CD4-positive, alpha-beta T cell treated with Interleukin-4 for 4 hours (primary cell): ENCODE results near the gene CRYZL1.
"Not testable (repeated sequence)": the region's sequence is repeated elsewhere in the genome, so short reads cannot be mapped to it uniquely, and the experiment has no call there.

Experiments
- DNase-seq: peaks from one replicate; pipeline ENCODE4 v3.0.0-alpha.2; 2020

The CRYZL1 gene

DNA sequence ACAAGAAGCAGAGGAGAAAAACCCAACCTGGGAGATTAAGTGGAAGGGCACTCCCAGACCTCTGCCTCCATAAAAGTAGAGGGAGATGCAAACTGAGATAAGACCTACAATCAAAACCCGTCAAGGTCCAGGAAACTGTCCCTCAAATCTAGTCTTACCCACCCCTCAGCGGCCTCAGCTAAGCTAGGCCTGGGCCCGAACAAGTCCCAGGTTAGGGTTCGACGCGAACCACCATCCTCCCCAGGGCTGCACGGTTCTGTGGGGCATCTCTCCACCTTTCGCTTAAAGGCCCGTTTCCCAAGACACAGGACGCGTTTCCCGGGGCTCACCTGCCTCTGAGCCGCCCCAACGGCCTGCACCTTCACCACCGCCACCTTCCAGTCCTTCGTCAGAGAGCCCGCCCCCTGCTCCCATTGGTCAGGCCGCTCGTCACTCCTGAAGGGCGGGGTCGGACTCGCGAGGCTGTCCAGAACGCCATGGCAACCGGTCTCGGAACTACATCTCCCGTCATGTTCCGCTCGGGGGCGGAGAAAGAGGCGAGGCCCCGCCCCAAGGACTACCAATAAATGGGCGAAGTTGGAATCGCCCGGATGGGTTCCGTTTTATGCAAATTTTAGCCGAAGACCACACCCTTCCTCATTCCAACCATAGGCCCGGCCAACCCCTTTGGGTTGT, at the start of gene CRYZL1:
Gene CRYZL1, minus strand, starts transcription at position 390 of the 675 bp plus-strand sequence. CDS start 10,190 bp downstream, outside the sequence.
- DNase-seq, result peak; percentile 100

DNA sequence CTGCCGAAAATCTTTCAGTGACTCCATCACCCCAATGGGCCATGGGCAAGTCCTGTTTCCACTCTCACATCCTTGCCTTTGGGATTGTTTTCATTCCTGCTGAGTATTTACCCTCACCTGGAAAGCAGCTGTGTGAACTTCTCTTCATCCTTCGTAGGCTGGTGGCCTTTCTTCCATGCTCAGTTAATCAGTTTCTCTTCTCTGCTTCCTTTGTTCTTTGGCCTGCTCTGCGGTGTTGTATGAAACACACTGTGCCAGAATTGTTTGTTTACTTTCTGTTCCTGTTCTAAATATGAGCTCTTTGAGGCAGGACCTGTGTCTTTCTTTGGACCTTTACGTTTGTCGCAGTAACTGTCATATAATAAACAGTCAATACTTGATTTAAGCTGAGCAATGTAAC, 49.3 kb upstream of the CRYZL1 start:
- DNase-seq, result no peak

DNA sequence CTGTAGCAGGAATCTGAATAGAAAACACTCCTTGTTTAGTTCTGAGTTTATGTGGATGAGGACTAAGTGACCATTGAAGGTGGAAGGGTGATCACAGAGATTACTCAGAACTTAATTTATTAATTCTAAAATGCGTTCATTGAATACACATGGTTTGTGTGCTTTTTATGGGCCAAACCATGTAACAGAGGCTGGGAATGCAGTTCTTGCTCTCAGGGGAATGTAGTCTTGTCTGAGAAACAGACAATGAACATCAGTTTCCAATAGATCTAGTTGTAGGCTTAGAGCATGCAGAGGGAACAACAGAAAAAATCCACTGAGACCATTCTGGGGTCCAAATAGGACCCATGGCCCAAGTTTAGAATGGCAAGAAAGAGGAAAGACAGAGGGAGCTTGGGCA, 46.8 kb upstream of the CRYZL1 start:
- no peak for DNase-seq

DNA sequence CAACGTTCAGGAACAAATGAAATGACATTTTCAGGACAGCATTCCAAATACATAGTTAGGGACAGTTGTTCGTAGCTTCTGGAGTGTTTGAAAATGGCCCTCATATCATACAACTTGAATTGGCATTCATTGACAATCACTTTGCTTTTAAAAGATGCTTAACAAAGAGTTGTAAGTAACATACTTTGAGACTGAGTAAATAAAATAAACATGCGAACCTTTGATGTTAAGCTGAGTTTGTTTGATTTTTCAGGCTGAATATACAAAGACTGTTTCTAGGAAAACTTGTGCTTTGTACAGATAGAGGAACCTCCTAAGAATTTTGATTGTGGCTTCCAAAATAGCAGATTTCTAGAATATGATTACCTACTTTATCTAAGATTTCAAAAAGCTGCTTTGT, 46.1 kb upstream of the CRYZL1 start:
- no peak for DNase-seq

DNA sequence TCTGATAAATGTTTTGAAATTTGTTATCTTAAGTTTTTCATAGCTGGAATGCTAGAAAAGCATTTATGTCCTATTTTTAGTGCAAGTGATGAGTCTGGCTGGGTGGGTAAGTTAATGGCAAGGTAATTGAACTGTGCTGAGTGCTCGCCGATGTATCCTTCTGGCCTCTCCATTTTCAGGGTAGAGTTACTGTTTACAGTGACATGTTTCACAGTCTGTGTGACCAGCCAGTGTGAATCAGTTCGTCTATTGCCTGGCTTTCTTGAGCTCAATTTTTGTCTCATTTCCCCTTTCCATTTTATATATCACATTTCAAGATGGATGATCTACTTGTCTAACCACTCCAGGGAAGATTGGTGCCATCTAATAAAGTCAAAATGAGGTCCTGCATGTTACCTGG, 44.8 kb upstream of the CRYZL1 start:
- DNase-seq, result no peak

DNA sequence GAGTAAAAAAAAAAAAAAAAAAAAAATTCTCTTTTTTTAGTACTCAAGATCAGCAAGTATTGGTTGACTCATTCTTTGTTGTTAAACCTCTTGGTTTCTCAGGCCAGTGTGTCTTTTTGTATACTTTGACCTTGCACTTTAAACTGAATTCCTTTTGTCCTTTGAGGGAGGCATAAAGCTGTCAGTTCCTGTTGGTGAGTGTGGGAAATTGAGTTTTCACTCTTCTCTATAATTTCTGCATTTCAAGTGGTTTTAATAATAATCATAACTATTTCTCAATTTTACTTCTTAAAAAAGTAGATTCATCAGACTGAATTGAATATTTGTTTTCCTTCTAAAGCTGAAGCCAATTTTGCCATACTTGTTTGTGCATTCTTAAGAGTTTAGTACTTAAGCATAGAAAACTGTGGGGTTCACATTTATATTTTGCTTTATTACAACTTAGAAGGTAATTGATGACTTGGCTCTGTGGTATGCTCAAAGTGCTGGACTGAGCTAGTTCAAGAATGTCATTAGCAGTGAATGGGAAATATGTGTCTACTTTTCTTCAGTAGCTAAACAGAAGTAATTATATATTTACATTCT, 44.2 kb upstream of the CRYZL1 start:
- DNase-seq, result no peak

DNA sequence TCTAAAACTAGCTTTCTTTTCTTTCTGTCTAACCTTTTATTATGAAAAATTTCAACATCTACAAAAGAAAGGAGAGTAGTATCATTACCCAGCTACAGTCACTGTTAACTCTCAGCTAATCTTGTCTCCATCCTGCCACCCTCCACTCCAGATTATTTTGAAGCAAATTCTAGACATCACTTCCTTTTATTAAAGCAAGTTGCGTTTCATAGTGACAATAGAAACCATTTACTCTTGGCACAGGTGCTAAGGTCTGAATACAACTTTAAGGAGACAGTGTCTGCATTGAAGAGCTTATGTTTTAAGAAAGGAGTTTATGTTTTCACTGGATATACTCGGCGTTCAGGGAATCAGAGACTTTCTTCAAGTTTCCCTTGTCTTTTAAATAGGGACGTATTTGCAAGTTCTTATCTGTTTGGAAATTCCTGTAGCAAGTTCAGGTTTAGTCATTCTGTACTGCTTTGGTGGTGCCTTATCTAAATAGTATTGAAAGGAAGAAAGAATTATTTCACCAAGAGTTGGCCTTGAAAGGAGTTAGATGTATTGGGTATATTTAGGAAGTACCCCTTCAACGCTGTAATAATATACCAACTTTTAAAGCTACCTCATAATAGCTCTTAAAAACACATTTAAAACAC, 43.5 kb upstream of the CRYZL1 start:
- no peak for DNase-seq

DNA sequence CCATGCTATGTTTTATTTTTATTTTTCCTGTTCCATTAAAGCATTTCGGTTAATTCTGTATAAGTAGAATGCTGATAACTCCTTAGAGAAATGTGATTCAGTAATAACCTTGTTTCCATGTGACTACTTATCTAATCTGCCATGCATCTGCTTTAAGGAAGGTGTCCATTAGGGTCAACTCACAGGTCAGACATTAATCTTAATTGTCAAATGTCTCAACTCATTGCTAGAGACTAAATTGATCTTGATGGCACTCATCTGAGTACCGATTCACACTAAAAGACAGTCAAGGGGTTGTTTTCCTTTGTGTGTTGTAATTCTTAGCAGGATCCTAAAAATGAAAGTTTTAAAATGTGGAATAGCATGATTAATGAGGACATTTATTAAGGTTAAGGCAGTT, 42.5 kb upstream of the CRYZL1 start:
- DNase-seq, result no peak

DNA sequence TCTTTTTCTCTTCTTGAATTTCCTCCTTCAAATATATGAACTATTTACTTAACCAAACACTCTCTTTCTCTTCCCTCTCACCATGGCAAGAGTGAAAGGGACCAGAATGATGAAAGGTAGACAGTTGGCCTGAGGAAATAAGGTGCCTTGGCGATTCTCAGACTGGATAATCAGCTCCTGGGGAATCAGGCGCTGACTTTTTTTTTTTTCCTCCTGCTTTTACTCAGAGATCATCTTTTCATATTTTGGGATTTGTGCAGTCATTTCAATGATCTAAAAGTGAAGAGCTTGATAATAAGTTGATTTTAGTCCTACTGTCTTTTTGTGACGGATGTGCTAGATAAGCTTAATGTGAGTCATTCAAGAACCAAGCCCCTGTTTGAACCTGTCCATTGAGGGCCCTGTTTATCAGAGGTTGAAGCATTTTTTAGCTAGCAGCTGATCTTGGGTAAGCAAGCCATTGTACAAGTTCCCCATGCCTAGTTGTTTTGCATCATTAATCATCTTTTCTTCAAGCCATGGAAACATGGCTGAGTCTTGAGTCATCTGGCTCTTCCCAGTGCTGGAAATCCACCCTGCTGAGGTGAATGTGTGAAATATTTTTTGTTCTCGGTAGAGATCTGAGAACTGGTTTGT, 41.6 kb upstream of the CRYZL1 start:
- DNase-seq, result no peak

DNA sequence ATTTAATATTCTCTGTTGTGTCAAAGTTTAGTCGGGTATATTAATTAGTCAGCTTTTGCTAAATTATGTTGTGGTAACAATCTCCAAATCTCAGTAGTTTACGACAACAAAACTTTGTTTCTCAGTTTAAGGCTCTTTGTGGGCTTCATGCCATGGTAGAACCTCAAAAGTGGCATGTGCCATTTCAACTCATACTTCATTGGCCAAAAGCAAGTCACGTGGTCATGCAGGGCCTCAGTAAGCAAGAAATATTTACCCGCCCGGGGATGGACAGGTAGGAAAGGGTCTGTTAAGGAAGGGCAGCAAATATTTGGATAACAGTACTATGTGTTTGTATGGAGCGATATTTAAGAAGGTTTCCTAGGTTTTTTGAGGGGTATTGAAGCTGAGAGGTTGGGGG, 39.3 kb upstream of the CRYZL1 start:
- DNase-seq, result no peak

DNA sequence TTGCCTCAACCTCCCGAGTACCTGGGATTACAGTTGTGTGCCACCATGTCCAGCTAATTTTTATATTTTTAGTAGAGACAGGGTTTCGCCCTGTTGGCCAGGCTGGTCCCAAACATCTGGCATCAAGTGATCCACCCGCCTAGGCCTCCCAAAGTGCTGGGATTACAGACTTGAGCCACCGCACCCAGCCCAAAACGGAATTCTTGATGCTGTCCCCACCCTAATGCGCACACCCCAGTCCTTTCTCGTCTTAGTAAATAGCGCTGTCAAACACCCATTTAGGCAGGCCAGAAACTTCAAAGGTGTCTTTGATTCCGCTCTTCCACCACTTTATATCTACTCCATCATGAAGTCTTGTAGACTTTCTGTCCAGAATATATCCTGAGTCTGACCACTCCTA, 35.9 kb upstream of the CRYZL1 start:
- no peak for DNase-seq

DNA sequence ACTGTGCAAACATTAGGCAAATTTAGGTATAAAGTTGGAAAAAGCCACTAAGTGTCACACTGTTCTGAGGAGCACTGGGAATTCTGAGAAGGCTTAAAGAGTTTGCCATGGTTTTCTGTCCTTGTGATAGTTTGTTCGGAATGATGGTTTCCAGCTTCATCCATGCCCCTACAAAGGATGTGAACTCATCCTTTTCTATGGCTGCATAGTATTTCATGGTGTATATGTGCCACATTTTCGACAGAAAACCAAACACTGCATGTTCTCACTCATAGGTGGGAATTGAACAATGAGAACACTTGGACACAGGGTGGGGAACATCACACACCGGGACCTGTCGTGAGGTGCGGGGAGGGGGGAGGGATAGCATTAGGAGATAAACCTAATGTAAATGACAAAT, 35.1 kb upstream of the CRYZL1 start:
- DNase-seq, result not testable (repeated sequence)

DNA sequence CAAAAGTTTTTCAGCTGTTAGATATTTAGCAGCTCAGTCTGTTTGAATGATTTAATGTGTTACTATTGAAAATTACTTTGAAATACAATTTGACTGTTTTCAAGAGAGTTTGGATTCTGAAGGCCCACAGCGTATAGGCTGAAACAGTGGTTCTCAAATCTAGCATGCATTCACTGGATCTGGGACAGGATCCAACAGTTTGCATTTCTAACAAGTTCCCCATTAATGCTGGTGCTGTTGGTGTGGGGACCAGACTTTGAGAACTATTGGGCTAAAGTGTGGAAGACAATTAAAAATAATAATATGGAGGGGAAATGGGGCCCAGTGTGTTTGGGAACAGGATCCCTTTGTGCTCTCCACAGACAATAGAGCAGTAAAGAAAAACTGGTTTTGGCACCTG, 32.7 kb upstream of the CRYZL1 start:
- DNase-seq, result no peak

DNA sequence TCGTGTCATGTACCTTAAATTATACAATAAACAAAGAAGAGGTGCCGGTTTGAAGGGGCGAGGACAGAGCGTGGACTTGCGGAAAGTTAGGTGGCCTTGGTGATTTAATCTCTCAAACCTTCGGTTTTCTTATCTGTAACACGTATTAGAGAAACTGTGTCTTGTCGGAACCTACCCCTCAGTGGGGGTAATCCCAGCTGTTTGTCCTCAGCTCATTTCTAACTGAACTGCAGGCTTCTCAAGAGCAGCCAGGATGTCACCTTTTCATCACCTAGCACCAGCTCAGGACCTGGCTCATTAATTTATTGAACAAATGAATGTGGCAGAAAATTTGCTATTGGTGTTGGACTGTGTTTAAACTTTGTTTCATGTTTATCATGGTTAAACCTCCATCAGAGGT, 31.9 kb upstream of the CRYZL1 start:
- no peak for DNase-seq

DNA sequence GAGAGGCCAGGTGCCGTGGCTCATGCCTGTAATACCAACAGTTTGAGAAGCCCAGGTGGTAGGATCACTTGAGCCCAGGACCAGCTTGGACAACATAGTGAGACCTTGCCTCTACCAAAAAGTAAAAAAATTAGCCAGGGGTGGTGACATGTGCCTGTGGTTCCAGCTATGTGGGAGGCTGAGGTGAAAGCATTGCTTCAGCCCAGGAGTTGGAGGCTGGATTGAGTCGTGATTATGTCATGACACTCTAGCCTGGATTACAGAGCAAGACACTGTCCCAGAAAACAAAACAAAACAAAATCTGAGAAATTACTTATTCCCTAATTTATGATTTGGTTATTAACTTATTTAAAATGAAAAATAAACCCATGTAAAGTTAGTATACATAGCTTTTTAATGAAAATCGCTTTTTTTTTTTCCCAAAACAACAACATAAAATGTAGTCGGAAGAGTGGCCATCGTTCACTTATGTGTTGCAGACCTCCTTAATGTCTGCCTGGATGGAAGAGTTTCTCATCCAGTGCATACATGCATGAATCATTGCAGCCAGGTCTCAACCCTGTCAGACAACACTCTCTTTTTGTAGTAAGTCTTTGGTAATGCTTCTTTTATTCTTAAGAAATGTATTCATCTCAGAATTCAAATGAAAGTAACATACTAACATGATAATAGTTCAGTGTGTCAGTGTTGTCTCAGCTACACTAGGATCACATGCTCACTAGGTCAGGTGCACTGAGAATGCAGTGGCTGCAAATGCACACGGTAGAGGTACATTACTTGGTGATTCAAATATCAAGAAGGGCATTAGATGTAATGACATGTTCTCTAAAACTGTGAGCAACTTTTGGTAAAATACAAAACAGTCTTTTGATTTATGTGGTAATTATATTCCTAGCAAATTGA, 28.8 kb upstream of the CRYZL1 start:
- no peak for DNase-seq

DNA sequence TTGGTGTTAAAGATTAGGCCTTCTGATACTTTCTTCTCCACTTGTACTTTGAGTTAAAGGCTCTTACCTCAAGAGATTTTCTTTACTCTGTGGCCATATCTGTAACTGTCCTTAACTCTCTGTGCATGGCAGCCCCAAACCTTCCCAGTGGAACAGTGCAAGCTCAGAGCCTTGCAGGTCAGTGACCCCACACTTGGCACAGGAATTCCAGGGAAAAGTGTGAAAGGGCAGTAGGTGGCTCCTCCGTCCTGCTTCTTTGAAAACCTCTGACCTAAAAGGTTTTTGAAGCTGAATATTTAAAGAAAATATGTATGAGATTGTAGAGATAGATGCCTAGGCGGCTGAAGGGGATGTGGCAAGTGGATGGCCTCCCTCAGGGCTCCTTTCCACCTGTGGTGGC, 27.1 kb upstream of the CRYZL1 start:
- DNase-seq, result no peak

DNA sequence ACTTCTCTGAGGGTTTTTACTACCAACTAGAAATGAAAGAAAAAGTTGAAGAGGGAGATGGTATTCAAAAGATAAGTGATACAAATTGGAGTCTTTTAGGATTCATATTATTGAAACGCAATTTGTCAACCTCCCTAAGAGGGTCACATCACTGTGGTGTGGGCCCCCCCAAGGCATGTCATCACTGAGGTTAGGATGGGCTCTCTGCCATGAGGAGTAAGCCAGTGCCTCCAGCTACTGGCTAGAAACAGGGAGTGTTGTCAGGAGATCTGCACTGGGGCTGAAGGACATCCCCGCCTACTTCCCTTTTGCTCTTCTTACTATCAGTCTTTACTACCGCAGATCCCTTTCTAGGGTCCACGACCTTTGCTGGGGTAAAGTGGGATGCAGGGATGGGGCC, 26.6 kb upstream of the CRYZL1 start:
- no peak for DNase-seq

DNA sequence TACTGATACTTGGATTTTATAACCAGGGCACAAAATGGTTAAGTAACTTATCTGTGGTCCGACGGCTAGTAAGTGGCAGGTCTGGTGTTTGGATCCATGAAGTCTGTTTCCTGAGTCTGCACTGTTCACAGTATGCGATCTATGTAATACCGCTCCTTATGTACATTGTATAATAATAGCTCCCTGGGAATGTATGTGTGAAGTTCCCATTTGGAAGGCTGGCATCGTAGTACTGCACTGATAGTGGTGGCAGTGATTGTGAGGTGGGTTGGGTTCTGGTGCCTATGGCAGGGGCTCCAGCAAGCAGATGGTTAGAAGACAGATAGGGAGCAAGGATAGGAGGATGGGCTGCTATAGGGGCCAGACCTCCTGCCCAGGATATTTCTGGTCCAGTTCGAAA, 26.1 kb upstream of the CRYZL1 start:
- DNase-seq, result no peak

DNA sequence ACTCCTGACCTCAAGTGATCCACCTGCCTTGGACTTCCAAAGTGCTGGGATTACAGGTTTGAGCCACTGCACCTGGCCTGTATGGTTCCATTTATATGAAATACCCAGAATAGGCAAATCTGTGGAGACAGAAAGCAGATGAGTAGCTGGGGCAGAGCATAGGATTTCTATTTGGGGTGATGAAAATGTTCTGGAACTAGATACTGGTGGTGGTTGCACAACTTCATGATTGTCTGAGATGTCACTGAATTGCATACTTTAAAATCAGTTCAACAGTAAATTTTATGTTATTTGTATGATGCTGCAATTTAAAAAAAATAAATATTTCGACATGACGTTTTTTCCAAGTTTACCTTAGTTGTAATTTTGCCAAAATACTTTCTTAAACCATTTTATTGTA, 24.6 kb upstream of the CRYZL1 start:
- no peak for DNase-seq

DNA sequence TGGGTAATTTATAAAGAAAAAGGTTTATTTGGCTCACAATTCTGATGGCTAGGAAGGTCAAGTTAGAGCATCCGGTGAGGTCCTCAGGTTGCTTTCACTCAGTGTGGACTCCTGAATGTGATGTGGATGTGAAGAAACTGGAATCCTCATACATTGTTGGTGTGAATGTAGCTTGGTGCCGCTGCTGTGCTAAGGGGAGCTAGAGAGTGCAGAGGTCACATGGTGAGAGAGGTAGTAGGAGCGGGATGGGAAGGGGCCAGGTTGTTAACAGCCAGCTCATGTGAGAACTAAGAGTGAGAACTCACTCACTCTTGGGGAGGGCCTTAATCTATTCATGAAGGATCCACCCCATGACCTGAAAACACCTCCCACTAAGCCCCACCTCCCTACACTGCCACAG, 22.6 kb upstream of the CRYZL1 start:
- DNase-seq, result no peak

DNA sequence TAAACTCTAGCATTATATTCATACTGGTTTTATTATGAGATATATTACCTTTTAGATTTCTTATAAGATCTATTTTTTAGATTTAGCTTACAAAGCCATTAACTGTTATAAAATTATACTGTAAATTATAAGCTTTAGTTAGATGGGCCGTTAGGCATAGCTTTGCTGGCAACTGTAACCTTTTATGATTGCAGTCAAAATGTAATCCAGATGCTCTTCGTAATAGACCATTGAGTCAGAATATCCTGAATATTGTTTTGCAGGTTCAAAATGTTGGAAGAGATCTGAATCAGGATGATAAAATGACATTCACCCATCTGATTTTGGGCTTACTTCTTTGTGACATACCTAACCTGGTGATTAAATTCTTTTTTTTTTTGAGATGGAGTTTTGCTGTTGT, 21.7 kb upstream of the CRYZL1 start:
- no peak for DNase-seq

DNA sequence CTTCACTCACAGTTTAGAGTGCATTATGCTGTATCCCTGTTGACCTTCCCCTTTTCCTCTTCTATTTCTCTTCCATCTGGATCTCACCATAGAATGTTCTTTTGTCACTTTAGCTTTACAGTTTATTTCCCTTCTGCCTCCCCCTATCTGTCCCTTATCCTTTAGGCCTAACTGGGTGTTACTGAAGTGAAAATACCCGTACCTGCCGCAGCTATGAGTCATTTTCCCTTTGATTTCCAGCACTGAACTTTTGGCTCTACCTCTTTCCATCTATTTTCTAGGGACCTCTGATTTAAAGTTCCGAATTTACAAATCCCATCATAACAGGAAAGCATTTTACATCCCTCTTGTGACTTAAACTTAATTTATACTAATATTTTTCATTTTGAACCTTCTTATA, 20.5 kb upstream of the CRYZL1 start:
- no peak for DNase-seq

DNA sequence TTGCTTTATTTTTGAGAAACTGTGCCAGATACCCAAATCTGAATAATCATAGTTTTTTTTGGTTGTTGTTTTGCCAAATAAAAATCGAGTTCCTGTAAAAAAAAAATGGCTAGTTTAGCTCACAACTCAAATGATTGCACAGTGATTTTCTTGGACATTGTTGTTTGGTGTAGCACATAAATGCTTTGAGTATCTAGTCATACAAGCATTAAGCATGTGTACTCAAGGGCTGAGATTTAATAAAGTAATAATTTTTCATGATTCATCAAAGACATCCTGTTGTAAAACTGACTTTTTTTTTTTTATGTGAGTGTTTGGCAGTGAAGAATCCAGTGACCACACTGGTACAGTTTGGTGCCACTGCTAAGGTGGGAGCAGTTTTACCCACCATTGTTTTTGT, 19.6 kb upstream of the CRYZL1 start:
- DNase-seq, result no peak
